Activated CD8-positive, alpha-beta memory T cell treated with anti-CD3 and anti-CD28 coated beads for 4 hours (primary cell): ENCODE data around the gene DLX6.
A peak's percentile ranks its signal among the peaks of the same experiment; 100 is the strongest.
"Not testable (repeated sequence)": the region's sequence is repeated elsewhere in the genome, so short reads cannot be mapped to it uniquely, and the experiment has no call there.

Experiments used
- DNase-seq, 2 donors: peaks; one replicate each; pipeline ENCODE4 v3.0.0-alpha.2; 2020; ENCODE audit warnings: low read depth in 2 of 2

The DLX6 gene

DNA sequence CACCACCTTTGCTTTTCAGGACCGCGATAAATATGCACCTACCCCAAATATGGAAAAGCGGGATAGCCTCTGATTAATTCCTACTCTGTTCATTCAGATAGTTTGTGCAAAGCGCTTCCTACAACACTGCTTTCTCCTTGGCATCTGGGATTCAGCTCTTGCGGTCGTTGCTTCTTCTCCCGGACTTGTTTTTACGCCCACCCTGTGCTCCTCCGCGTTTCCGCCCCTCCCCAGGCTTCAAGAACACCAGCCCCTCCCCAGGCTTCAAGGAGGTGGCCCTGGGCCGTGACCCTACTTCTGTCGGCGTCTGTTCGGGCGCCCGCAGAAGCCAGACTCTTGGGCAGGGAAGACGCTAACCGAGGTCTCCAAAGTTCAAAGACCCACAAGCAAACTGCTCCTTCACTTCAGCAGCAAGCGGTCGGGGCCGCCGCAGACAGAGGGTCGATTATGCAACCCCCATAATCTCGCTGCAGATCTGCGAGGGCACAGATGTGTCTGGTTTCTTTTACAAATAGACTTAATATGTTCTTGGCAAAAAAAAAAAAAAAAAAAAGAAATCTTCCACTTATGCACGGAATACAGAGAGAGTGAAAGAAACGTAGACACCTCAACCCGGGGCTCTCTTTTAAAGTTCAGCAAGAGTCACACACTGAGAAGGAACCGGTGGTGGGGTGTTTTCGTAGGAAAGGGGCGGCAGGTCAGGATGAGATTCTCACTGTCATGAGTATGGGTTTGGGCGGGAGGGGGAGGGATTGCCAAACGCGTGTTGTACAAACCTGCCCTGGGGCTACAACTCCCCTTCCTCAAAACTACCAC lies 17.3 kb downstream of the DLX6 start:
- no peak for DNase-seq

DNA sequence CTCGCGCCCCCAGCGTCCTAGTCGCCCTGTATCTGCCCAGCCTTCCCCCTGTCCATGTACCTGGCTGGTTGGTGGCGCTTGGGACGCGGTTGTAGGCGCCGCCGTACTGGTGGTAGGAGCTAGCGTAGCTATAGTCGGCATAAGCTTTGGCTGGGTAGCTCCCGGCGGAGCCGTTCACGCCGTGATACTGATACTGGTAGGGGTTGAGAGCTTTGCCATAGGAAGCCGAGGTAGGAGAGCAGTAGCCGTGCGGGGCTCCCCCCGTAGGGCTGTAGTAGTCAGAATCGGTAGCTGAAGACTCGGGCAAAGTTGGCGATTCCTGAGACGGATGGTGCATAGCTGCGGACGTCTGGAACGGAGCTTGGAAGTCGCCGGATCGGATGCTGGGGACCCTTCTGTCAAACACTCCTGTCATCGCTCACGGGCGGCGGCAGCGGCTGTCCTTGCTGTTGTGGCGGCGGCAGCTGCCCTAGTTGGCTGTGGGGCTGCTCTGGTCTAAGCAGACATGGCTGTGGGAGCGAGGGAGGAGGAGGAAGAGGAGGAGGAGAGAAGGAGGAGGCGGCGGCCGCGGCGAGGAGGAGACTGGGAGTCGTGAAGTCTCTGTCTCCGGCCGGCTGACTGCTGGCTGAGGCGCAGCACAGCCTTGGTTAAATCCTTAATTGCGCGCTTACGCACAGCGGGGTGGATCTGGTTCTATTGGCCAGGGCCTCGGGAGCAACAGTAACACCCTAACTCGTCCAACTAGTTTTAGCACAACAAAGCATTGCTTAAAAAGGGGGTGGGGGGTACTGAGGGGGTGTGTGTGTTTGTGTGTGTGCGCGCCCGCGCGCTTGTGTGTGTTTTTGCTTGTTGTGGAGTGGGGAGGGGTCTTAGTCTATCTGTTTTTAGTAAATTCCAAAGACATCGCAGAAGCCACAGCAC lies 19.1 kb downstream of the DLX6 start, which contains the start of gene DLX5:
DLX5 (minus strand) TSS at position 623 of the 921 bp plus-strand sequence; CDS start at position 415, 208 bp downstream.
- DNase-seq: no peak

DNA sequence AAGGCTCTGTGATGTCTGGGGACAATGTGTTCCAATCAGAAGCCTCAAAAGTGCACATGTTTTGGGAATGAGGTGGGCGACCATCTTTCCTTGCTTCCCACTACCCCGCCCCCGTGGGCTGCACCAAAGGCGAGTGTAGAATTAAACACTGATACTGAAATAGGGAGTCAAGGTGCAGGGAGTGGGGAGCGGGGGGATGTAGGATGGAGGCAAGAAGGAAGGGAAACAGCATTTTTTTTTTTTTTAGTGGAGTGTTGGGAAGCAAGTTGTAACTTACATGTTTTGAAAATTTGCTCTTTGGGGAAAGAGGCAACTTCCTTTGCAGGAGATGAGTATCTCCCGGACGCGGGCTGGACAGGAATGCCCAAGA lies 19.8 kb downstream of the DLX6 start:
- DNase-seq: no peak

DNA sequence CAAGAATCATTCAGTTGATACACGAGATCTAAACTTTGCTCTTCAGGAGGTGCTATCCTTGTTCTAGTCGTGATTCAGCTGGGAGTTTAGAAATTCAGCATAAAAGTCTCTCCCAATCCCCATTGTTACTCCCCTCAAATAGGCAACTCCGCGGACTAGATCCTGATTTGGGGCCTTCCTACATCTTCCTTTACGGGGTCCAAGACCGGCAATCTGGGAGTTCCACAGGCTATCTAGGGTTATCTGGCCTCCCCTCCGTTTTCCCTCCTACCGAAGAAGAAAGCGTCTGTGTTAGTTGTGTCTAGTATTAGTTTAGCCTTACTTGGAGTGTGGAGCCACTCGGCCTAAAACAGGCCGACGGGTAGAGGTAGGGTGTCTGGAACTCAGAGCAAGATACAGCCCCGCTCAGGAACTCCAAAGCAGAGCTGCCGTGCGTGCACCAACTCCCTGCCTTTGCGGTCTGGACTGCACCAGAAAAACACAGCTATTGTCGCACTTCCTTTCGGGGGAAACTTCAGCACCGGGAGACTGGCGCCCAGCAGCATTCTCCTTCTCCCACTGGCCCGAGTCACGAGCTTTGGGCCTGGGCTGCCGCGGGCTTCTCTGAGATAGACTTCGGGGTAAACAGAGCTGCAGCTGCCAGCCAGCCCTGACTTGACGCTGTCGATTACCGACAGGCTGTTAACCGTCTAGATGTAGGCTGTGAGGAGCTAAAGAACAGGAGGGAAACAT lies 20.8 kb downstream of the DLX6 start:
- no peak for DNase-seq

DNA sequence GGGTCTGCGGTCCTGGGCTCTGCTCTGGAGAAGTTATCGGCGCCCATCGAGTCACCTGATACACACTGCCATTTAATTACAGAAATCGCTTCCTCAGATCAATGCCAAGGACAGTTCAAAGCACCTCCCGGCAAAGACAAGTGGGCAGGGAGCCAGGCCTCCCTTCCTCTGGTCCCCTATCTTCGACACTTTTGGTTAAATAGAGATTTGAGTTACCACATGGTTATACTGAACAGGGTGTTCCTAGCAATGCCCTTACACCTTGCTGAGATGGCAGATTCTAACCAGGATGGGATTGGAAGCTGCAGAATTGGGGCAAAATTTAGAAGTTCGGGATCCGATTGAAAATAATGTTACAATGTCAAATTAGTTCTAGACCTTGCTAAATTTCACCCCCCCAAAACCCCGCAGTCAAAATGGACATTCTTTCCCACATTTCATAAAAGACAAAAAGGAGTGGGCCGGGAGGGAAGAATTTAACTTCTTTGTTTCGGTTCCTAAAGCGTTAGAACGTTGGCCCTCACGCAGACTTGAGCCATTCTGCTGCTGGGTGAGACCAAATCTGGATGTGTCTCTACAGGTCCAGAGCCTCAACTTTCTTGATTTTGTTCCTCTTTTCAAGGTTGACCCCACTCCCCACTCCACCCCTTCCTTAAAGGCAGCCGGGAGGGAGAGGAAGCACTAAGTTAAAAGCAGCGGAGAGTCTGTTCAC lies 21.5 kb downstream of the DLX6 start:
- DNase-seq: no peak

DNA sequence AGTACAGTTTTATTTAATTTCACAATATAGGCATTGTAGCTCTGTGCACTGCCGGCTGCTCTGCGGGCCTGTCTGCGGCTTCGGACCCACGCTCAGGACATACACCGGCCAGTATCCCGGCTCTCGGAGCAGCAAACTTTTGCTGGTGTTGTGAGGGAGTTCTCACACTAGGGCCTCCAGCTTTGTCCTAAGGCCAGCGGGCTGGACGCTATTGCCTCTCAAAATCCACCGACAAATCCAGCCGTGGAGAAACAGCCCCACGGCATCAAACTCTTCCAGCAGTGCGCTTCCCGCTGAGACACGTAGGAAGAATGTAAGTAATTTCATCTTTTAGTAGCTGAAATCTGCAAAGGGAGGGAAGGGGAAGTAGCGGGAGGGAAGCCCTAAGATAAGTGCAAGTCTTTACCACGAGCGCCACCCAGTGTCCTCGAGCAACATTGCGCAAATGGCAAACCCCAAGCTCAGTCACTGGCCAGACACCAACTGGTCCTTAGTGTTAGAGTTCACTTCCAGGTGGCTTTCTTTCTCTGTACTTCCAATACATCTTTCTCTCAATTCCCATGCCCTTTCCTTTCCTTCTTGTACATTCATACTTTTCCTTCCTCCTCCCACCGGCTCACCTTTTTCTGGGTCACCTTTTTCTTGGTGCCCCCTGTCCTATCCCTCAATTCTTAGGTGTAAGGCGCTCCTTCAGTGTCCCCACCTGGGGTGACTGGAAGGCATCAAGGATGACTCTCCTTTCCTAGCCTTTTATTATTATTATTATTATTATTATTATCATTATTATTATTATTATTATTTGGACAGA lies 22.3 kb downstream of the DLX6 start:
- DNase-seq: peak; percentile 21 to 42

DNA sequence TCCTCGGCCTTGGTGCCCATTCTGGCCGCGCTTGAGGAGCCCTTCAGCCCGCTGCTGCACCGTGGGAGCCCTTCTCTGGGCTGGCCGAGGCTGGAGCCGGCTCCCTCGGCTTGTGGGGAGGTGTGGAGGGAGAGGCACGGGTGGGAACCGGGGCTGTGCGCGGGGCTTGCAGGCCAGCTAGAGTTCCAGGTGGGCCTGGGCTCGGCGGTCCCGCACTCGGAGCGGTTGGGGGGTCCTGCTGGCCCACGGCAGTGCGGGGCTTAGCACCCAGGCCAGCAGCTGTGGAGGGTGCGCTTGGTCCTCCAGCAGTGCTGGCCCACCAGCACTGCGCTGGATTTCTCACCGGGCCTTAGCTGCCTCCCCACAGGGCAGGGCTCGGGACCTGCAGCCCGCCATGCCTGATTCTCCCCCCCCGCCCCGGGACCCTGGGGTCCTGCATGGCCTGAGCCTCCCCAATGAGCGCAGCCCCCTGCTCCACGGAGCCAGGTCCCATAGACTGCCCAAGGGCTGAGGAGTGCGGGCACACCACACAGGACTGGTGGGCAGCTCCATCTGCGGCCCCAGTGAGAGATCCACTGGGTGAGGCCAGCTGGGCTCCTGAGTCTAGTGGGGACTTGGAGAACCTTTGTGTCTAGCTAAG lies 29.0 kb downstream of the DLX6 start:
- DNase-seq: not testable (repeated sequence)

DNA sequence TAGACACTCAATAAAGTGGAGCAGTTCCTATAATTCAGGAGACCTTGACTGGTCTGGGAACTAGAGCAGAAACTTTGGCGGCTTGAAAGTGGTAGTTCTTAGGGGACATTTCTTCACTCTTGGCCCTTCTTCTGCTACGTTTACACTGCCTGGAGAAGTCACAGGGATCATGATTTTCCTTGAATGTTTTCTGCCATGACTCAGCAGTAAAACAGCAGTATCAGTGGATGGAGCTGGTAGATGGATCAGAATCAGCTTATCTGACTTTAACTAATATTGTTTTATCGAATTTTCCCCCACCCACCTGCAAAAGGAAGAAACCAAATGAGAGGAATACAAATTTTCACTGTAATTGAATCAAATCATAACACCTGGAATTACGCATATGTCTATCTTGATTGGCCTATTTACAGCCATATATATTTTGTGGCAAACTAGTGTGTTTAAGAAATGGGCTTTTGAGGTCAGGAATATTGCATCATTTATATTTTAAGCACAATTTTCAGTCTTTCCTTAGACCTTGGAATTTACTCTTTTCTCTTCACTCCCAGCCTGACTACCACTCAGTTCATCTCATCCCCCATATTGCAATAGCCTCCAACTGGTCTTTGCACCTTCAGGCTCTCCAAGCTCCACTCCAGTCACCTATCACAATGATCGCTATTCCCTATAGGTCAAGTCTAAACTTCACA lies 34.2 kb downstream of the DLX6 start:
- no peak for DNase-seq

DNA sequence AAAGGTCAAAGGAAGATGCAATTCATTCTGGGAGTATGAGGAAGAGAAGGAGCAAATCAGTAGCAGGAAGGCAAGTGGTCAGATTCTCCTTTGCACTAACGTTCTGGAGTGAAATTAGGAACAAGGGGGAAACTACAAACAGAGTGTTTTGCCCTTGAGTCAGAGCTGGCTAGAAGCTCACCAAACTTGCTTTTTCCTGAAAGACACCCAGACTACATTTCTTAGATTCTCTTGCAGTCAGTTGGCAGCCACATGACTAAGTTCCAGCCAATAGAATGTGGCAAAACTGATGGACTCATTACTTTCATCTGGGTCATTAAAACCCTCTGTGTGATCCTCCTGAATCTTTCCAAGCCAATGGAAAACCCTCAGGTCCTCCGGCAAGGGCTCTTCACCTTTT lies 37.9 kb downstream of the DLX6 start:
- no peak for DNase-seq
